Activated CD4-positive, alpha-beta T cell treated with anti-CD3 and anti-CD28 coated beads, Interleukin-2, amount 10 ng/mL, durations not matched to agents 7 days and 5 days (primary cell): ENCODE data around the gene SYNE3. TPM values are rescaled to one million over a fixed set of nuclear protein-coding genes. Genes with fewer than 3 reads are reported as not detected.
"Not testable (repeated sequence)": the region's sequence is repeated elsewhere in the genome, so short reads cannot be mapped to it uniquely, and the experiment has no call there.

Experiments
- CTCF ChIA-PET: fragments of 350-600 bp; sonication (Branson Sonifier 250); formaldehyde crosslinking; loops from one replicate; lab custom pipeline; 2021; ENCODE audit warnings: antibody characterized with exemption; lab: Charles Lee
- POLR2A ChIA-PET: fragments of 350-600 bp; sonication (Branson Sonifier 250); formaldehyde crosslinking; loops from one replicate; lab custom pipeline; 2021; ENCODE audit warnings: antibody characterized with exemption; lab: Charles Lee
- DNase-seq: peaks from one replicate; pipeline ENCODE4 v3.0.0-alpha.2; 2020
- H3K27ac Mint-ChIP-seq: one replicate; pipeline ENCODE4 v1.8.0; 2021; ENCODE audit warnings: mild to moderate bottlenecking, moderate library complexity, mixed read lengths
- H3K27me3 Mint-ChIP-seq: one replicate; pipeline ENCODE4 v1.8.0; 2021; ENCODE audit warnings: mixed read lengths
- H3K36me3 Mint-ChIP-seq: one replicate; pipeline ENCODE4 v1.8.0; 2021; ENCODE audit warnings: low read depth, mixed read lengths
- H3K4me1 Mint-ChIP-seq: one replicate; pipeline ENCODE4 v1.8.0; 2021; ENCODE audit warnings: mixed read lengths
- H3K4me3 Mint-ChIP-seq: one replicate; pipeline ENCODE4 v1.8.0; 2021; ENCODE audit warnings: mild to moderate bottlenecking, moderate library complexity, mixed read lengths
- H3K9me3 Mint-ChIP-seq: one replicate; pipeline ENCODE4 v1.8.0; 2021; ENCODE audit warnings: mixed read lengths
- total RNA-seq, 2 experiments: library from RNA; stranded (reverse); gene quantifications; one replicate each; pipeline ENCODE4 v1.2.3, GENCODE V29; 2021

SYNE3 gene
- total RNA-seq, 2 experiments from 2014 or later: 81.0 to 95.8 TPM

- DNase-seq: no peak
- no peaks in the 10 kb centered on the region for H3K9me3 Mint-ChIP-seq
- H3K27me3 Mint-ChIP-seq: no peaks in the 10 kb centered on the region
- H3K4me3 Mint-ChIP-seq: peak overlapping the region; percentile 73
- peaks cover 75% of the 10 kb centered on the region for H3K4me1 Mint-ChIP-seq
- peak overlapping the region; percentile 94 for H3K27ac Mint-ChIP-seq
- ChIA-PET CTCF (interaction anchor here (0.6 to 4.5 kb wide), 5 partner anchors 9 to 54 kb away, joined by 3 to 33 read pairs (median 5); partner anchors contain the start of gene GLRX5), POLR2A (no interaction called here)
- peaks cover 20% of the 10 kb centered on the region for H3K36me3 Mint-ChIP-seq
Measured at GRCh38 chr14:95518045-95518751, 1.7 kb upstream of the SYNE3 start.

- Mint-ChIP-seq H3K27me3 (no peaks in the 10 kb centered on the region), H3K9me3 (no peaks in the 10 kb centered on the region), H3K4me1 (peaks cover 72% of the 10 kb centered on the region), H3K4me3 (peak overlapping the region; percentile 91), H3K27ac (peak overlapping the region; percentile 90), H3K36me3 (peaks cover 26% of the 10 kb centered on the region)
- DNase-seq: peak; percentile 85
- ChIA-PET CTCF (interaction anchor here (0.7 to 4.5 kb wide), 11 partner anchors 8 to 946 kb away, joined by 3 to 33 read pairs (median 4); partner anchors contain the start of gene GLRX5), POLR2A (interaction anchor here (0.6 kb wide), 1 partner anchor 14 kb away, joined by 4 read pairs; no protein-coding TSS in a partner anchor)
Measured at GRCh38 chr14:95515596-95516552, 576 bp downstream of the SYNE3 start.

GRCh38 chr14:95515080-95515489 is 1.4 kb downstream of the SYNE3 start:
- Mint-ChIP-seq H3K36me3 (peaks cover 31% of the 10 kb centered on the region), H3K27me3 (no peaks in the 10 kb centered on the region), H3K9me3 (no peaks in the 10 kb centered on the region), H3K4me3 (peak overlapping the region; percentile 91), H3K27ac (peak overlapping the region; percentile 90), H3K4me1 (peaks cover 72% of the 10 kb centered on the region)
- ChIA-PET CTCF (interaction anchor here (0.7 to 4.5 kb wide), 13 partner anchors 8 to 947 kb away, joined by 3 to 33 read pairs (median 5); partner anchors contain the start of gene GLRX5), POLR2A (no interaction called here)
- DNase-seq: no peak

GRCh38 chr14:95514131-95515079 is 2.0 kb downstream of the SYNE3 start:
- Mint-ChIP-seq H3K27me3 (no peaks in the 10 kb centered on the region), H3K4me3 (peak overlapping the region; percentile 91), H3K27ac (peak overlapping the region; percentile 90), H3K4me1 (peaks cover 72% of the 10 kb centered on the region), H3K9me3 (no peaks in the 10 kb centered on the region), H3K36me3 (peaks cover 36% of the 10 kb centered on the region)
- ChIA-PET POLR2A (no interaction called here), CTCF (interaction anchor here (0.7 to 4.4 kb wide), 11 partner anchors 8 to 947 kb away, joined by 3 to 19 read pairs (median 5); partner anchors contain the start of gene GLRX5)
- no peak for DNase-seq

GRCh38 chr14:95513291-95513690 is 3.2 kb downstream of the SYNE3 start:
- CTCF ChIA-PET: interaction anchor here (0.9 to 4.4 kb wide), 7 partner anchors 9 to 71 kb away, joined by 3 to 19 read pairs (median 6); no protein-coding TSS in a partner anchor
- H3K36me3 Mint-ChIP-seq: peaks cover 44% of the 10 kb centered on the region

GRCh38 chr14:95511687-95512086 is 4.8 kb downstream of the SYNE3 start:
- peaks cover 56% of the 10 kb centered on the region for H3K36me3 Mint-ChIP-seq
- DNase-seq: no peak
- peaks cover 68% of the 10 kb centered on the region for H3K4me1 Mint-ChIP-seq
- POLR2A ChIA-PET: no interaction called here
- H3K4me3 Mint-ChIP-seq: no peak overlapping the region
- CTCF ChIA-PET: interaction anchor here (1.4 to 4.4 kb wide), 3 partner anchors 10 to 15 kb away, joined by 4 to 19 read pairs (median 8); no protein-coding TSS in a partner anchor
- peak overlapping the region; percentile 50 for H3K27ac Mint-ChIP-seq
- no peaks in the 10 kb centered on the region for H3K9me3 Mint-ChIP-seq
- no peaks in the 10 kb centered on the region for H3K27me3 Mint-ChIP-seq

More at GRCh38 chr14:95513291-95513690, 3.2 kb downstream of the SYNE3 start:
- no peak for DNase-seq
- H3K9me3 Mint-ChIP-seq: no peaks in the 10 kb centered on the region
- H3K4me1 Mint-ChIP-seq: peaks cover 68% of the 10 kb centered on the region
- no peaks in the 10 kb centered on the region for H3K27me3 Mint-ChIP-seq
- H3K27ac Mint-ChIP-seq: no peak overlapping the region
- no peak overlapping the region for H3K4me3 Mint-ChIP-seq
- POLR2A ChIA-PET: interaction anchor here (1.4 kb wide), 1 partner anchor 17 kb away, joined by 4 read pairs; no protein-coding TSS in a partner anchor

- POLR2A ChIA-PET: no interaction called here
Measured at GRCh38 chr14:95510804-95511203, 5.6 kb downstream of the SYNE3 start.

GRCh38 chr14:95510344-95510743 is 6.1 kb downstream of the SYNE3 start:
- CTCF ChIA-PET: interaction anchor here (1.4 kb wide), 1 partner anchor 13 kb away, joined by 4 read pairs; no protein-coding TSS in a partner anchor
- H3K4me1 Mint-ChIP-seq: peaks cover 77% of the 10 kb centered on the region

More at GRCh38 chr14:95510804-95511203, 5.6 kb downstream of the SYNE3 start:
- no peak for DNase-seq
- Mint-ChIP-seq H3K36me3 (peaks cover 62% of the 10 kb centered on the region), H3K27me3 (no peaks in the 10 kb centered on the region), H3K4me3 (no peak overlapping the region), H3K9me3 (no peaks in the 10 kb centered on the region), H3K27ac (no peak overlapping the region), H3K4me1 (peaks cover 75% of the 10 kb centered on the region)
- CTCF ChIA-PET: interaction anchor here (1.4 to 4.4 kb wide), 2 partner anchors 12 to 16 kb away, joined by 4 to 19 read pairs; no protein-coding TSS in a partner anchor

GRCh38 chr14:95509495-95509894 is 7.0 kb downstream of the SYNE3 start:
- peaks cover 78% of the 10 kb centered on the region for H3K4me1 Mint-ChIP-seq
- ChIA-PET CTCF (interaction anchor here (0.9 to 1.7 kb wide), 3 partner anchors 10 to 82 kb away, joined by 3 to 4 read pairs (median 4); no protein-coding TSS in a partner anchor), POLR2A (no interaction called here)
- H3K27ac Mint-ChIP-seq: no peak overlapping the region
- no peaks in the 10 kb centered on the region for H3K9me3 Mint-ChIP-seq
- H3K27me3 Mint-ChIP-seq: no peaks in the 10 kb centered on the region
- H3K36me3 Mint-ChIP-seq: peaks cover 64% of the 10 kb centered on the region
- H3K4me3 Mint-ChIP-seq: no peak overlapping the region
- DNase-seq: no peak

More at GRCh38 chr14:95510344-95510743, 6.1 kb downstream of the SYNE3 start:
- Mint-ChIP-seq H3K27ac (peak overlapping the region; percentile 76), H3K36me3 (peaks cover 63% of the 10 kb centered on the region)
- H3K4me3 Mint-ChIP-seq, H3K27me3 Mint-ChIP-seq, H3K9me3 Mint-ChIP-seq, DNase-seq, POLR2A ChIA-PET: not testable (repeated sequence)

GRCh38 chr14:95508377-95508776 is 8.1 kb downstream of the SYNE3 start:
- no peaks in the 10 kb centered on the region for H3K27me3 Mint-ChIP-seq
- H3K4me1 Mint-ChIP-seq: peaks cover 74% of the 10 kb centered on the region
- H3K27ac Mint-ChIP-seq: peak overlapping the region; percentile 67
- no peaks in the 10 kb centered on the region for H3K9me3 Mint-ChIP-seq
- no peak for DNase-seq
- ChIA-PET POLR2A (no interaction called here), CTCF (interaction anchor here (1.0 to 2.3 kb wide), 4 partner anchors 10 to 81 kb away, joined by 3 to 5 read pairs (median 4); no protein-coding TSS in a partner anchor)
- no peak overlapping the region for H3K4me3 Mint-ChIP-seq
- peaks cover 65% of the 10 kb centered on the region for H3K36me3 Mint-ChIP-seq

GRCh38 chr14:95507701-95508103 is 8.7 kb downstream of the SYNE3 start:
- Mint-ChIP-seq H3K9me3 (no peaks in the 10 kb centered on the region), H3K36me3 (peaks cover 60% of the 10 kb centered on the region), H3K27ac (peak overlapping the region; percentile 67), H3K27me3 (no peaks in the 10 kb centered on the region), H3K4me3 (no peak overlapping the region), H3K4me1 (peaks cover 72% of the 10 kb centered on the region)
- POLR2A ChIA-PET: no interaction called here
- no peak for DNase-seq
- CTCF ChIA-PET: interaction anchor here (2.3 kb wide), 1 partner anchor 11 kb away, joined by 5 read pairs; no protein-coding TSS in a partner anchor
